Skeletal muscle satellite cell (primary cell): ENCODE data around the gene TOX2.

Experiments used
- H3K27me3 ChIP-seq: 2 replicates; pipeline ENCODE4 v1.7.0; 2013; ENCODE audit warnings: low read length; ENCODE audit not compliant: control insufficient read depth, insufficient read depth
- H3K36me3 ChIP-seq: 2 replicates; pipeline ENCODE4 v1.7.0; 2013; ENCODE audit warnings: mild to moderate bottlenecking, control low read depth, low read length; ENCODE audit not compliant: insufficient read depth
- H3K4me1 ChIP-seq: 2 replicates; pipeline ENCODE4 v1.7.0; 2013; ENCODE audit warnings: low read length; ENCODE audit not compliant: control insufficient read depth, insufficient read depth
- H3K4me2 ChIP-seq: 2 replicates; pipeline ENCODE4 v1.7.0; 2013; ENCODE audit warnings: mild to moderate bottlenecking, low read length
- H3K4me3 ChIP-seq: 2 replicates; pipeline ENCODE4 v1.7.0; 2013; ENCODE audit warnings: low read length
- H3K9ac ChIP-seq: 2 replicates; pipeline ENCODE4 v1.7.0; 2013; ENCODE audit warnings: mild to moderate bottlenecking, low read depth, low read length, moderate library complexity
- H3K9me3 ChIP-seq: replicated peaks from 2 replicates; pipeline ENCODE4 v1.7.0; 2013; ENCODE audit warnings: mild to moderate bottlenecking, control low read depth, low read length

Gene TOX2

GRCh38 chr20:43916881-43917371 is 2.3 kb downstream of the TOX2 start:
- Histone ChIP-seq H3K27me3 (peaks cover 83% of the 10 kb centered on the region), H3K9ac (no peak overlapping the region), H3K4me3 (no peak overlapping the region), H3K4me1 (peaks cover 13% of the 10 kb centered on the region), H3K9me3 (peaks cover 12% of the 10 kb centered on the region), H3K36me3 (no peaks in the 10 kb centered on the region), H3K4me2 (no peak overlapping the region)

GRCh38 chr20:43917380-43917779 is 2.7 kb downstream of the TOX2 start:
- H3K9ac ChIP-seq = no peak overlapping the region
- no peak overlapping the region for H3K4me3 ChIP-seq
- H3K27me3 ChIP-seq = peaks cover 83% of the 10 kb centered on the region
- H3K9me3 ChIP-seq = peaks cover 9% of the 10 kb centered on the region
- peaks cover 13% of the 10 kb centered on the region for H3K4me1 ChIP-seq
- H3K4me2 ChIP-seq = no peak overlapping the region
- no peaks in the 10 kb centered on the region for H3K36me3 ChIP-seq

DNA sequence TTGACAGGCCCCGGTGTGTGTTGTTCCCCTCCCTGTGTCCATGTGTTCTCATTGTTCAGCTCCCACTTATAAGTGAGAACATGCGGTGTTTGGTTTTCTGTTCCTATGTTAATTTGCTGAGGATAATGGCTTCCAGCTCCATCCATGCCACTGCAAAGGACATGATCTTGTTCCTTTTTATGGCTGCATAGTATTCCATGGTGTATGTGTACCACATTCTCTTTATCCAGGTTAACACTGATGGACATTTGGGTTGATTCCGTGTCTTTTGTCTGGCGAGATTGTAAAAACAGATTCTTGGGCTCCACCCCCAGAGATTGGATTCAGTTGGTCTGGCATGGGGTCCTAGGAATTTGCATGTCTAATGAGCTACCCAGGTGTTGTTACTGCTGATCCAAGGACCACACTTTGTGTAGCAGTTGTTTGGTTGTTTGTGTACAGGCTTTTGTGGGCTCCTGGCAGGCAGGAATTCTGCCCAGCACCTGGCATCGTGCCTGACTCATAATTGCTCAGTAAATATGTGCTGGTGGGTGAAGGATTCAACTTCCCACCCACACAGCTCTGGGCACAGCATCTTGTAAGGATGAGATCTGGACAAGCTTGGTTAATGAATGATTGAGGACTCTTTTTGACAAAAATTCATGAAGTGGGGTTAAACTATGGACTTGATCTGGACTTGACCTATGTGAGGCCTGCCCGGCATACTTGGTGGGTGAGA is 5.2 kb downstream of the TOX2 start:
- no peak overlapping the region for H3K9ac ChIP-seq
- H3K36me3 ChIP-seq = no peaks in the 10 kb centered on the region
- H3K4me1 ChIP-seq = peaks cover 13% of the 10 kb centered on the region
- H3K4me3 ChIP-seq = no peak overlapping the region
- H3K4me2 ChIP-seq = no peak overlapping the region
- peaks cover 87% of the 10 kb centered on the region for H3K27me3 ChIP-seq
- no peaks in the 10 kb centered on the region for H3K9me3 ChIP-seq

GRCh38 chr20:43920797-43921196 is 6.1 kb downstream of the TOX2 start:
- no peak overlapping the region for H3K4me3 ChIP-seq
- H3K9ac ChIP-seq = no peak overlapping the region
- H3K9me3 ChIP-seq = no peaks in the 10 kb centered on the region
- no peaks in the 10 kb centered on the region for H3K36me3 ChIP-seq
- no peak overlapping the region for H3K4me2 ChIP-seq
- H3K27me3 ChIP-seq = peaks cover 84% of the 10 kb centered on the region
- H3K4me1 ChIP-seq = peaks cover 6% of the 10 kb centered on the region

GRCh38 chr20:43921227-43921780 is 6.7 kb downstream of the TOX2 start:
- peaks cover 84% of the 10 kb centered on the region for H3K27me3 ChIP-seq

DNA sequence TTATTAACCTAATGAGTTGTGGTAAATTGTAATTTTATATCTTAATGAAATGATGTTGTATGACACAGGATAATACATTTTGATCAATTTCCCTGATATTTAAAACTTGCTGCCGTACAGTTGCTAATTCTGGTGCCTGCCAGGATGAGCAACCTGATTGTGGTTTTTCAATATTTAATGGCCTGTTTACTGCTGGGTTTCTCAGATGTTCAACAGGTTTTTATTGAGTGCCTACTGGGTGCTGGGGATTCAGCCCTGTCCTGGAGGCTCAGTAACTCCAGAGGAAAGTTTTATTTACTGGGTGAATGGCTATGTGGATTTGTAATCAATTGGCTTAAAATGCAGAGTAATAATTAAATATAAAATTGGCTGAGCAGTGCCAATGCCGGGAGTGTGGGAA is 8.0 kb downstream of the TOX2 start:
- no peak overlapping the region for H3K4me2 ChIP-seq
- no peaks in the 10 kb centered on the region for H3K36me3 ChIP-seq
- no peak overlapping the region for H3K9ac ChIP-seq
- H3K4me1 ChIP-seq = no peaks in the 10 kb centered on the region
- no peaks in the 10 kb centered on the region for H3K9me3 ChIP-seq
- H3K4me3 ChIP-seq = no peak overlapping the region
- H3K27me3 ChIP-seq = peaks cover 79% of the 10 kb centered on the region

More at GRCh38 chr20:43921227-43921780, 6.7 kb downstream of the TOX2 start:
- Histone ChIP-seq H3K4me3 (no peak overlapping the region), H3K9ac (no peak overlapping the region), H3K4me1 (peaks cover under 1% of the 10 kb centered on the region), H3K36me3 (no peaks in the 10 kb centered on the region), H3K9me3 (no peaks in the 10 kb centered on the region), H3K4me2 (no peak overlapping the region)

DNA sequence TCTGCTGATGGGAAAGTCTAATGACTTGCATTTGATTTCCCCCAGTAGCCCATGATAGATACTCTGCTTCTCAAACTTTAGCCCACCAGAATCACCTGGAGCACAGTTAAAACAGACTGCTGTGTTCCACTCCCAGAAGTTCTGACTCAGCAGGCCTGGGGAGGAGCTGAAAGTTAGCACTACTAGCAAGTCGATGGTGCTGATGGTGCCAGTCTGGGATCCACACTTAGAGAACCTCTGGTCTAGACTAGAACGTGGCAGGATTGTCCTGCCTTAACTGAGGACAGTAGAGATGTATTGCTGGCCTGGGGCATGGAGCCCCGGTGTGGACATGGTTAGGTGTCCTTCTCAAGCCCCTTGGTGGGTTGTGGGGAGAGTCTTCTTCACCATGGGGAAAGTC is 8.7 kb downstream of the TOX2 start:
- no peaks in the 10 kb centered on the region for H3K36me3 ChIP-seq
- H3K4me1 ChIP-seq = no peaks in the 10 kb centered on the region
- no peak overlapping the region for H3K4me2 ChIP-seq
- no peak overlapping the region for H3K4me3 ChIP-seq
- H3K9ac ChIP-seq = no peak overlapping the region
- peaks cover 79% of the 10 kb centered on the region for H3K27me3 ChIP-seq
- no peaks in the 10 kb centered on the region for H3K9me3 ChIP-seq

DNA sequence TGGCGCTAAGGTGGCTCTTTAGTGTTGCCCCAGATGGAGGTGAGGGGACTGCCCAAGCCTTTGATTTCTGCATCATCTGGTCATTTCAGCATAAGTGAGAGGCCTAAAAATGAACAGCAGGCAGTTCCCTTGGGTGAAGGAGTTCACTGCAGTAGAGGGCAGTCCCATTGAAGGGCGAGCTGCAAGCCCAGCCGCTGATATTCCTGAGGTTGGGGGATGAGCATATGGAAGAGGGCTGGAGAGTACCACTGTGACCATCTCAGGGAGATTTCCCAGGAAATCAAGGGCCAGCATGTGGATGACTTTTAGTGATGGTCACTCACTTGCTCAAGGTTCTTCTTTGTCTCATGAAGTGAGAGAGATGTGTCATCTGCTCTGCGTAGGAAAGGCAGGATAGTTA is 9.3 kb downstream of the TOX2 start:
- Histone ChIP-seq H3K4me2 (no peak overlapping the region), H3K36me3 (no peaks in the 10 kb centered on the region), H3K4me1 (no peaks in the 10 kb centered on the region), H3K9ac (no peak overlapping the region), H3K27me3 (peaks cover 77% of the 10 kb centered on the region), H3K4me3 (no peak overlapping the region), H3K9me3 (no peaks in the 10 kb centered on the region)

- Histone ChIP-seq H3K4me1 (no peaks in the 10 kb centered on the region), H3K36me3 (no peaks in the 10 kb centered on the region), H3K4me2 (no peak overlapping the region), H3K27me3 (peaks cover 83% of the 10 kb centered on the region), H3K9me3 (no peaks in the 10 kb centered on the region), H3K4me3 (no peak overlapping the region), H3K9ac (no peak overlapping the region)
Measured at GRCh38 chr20:43925215-43925614, 10.6 kb downstream of the TOX2 start.

GRCh38 chr20:43925801-43926200 is 11.1 kb downstream of the TOX2 start:
- Histone ChIP-seq H3K4me3 (no peak overlapping the region), H3K4me2 (no peak overlapping the region), H3K9ac (no peak overlapping the region), H3K9me3 (no peaks in the 10 kb centered on the region), H3K4me1 (no peaks in the 10 kb centered on the region), H3K36me3 (no peaks in the 10 kb centered on the region), H3K27me3 (peaks cover 85% of the 10 kb centered on the region)

DNA sequence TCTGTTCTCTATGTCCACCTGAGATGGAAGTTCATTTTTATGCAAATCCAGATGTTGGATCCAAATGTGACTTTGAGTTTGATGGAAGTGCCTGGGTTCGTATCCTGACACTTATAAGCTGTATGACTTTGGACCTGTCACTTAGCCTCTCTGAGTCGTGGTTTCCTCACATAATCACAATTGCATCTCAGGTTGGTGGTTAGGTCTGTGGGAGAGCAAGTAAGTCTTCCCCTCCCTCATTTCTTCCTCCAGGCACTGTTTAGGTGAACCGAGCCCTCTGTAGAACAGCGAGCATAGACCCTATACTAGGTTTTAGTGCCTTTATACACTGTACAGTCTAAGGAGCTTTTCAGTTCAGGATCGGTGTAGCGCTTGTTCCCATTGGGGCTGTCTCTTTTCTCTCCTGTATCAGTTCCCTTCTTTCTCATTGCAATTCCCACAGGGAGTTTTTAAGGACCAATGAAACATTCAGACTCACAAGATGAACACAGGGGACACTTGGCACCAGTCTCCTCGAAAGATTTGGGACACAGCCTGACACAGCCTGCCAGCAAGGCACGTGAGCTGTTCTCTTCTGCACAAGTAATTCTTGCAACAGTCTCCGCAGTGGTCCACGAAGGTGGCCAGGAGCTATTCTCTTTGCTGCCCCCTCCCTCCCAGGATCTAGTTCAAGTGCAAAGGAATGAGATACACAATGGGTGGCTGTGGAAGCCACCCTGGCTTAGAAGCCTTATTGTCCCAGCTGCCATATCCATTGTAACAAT is 11.8 kb downstream of the TOX2 start:
- no peaks in the 10 kb centered on the region for H3K4me1 ChIP-seq
- no peak overlapping the region for H3K4me3 ChIP-seq
- H3K36me3 ChIP-seq = no peaks in the 10 kb centered on the region
- no peak overlapping the region for H3K9ac ChIP-seq
- H3K4me2 ChIP-seq = no peak overlapping the region
- H3K9me3 ChIP-seq = no peaks in the 10 kb centered on the region
- peaks cover 84% of the 10 kb centered on the region for H3K27me3 ChIP-seq
